Liver (tissue), 9 donors: ENCODE measurements around the gene NXPH1. TPM values are rescaled to one million over a fixed set of nuclear protein-coding genes. Genes with fewer than 3 reads are reported as not detected.

Experiments
- DNase-seq: peaks from one replicate; pipeline ENCODE4 v3.0.0-alpha.2; 2017; ENCODE audit warnings: low spot score
- H3K27ac ChIP-seq, 2 donors: one replicate each; pipeline ENCODE4 v1.7.0; 2013; ENCODE audit warnings: inconsistent platforms in 2 of 2, low read length in 2 of 2, control low read depth in 1 of 2, low read depth in 1 of 2, mild to moderate bottlenecking in 1 of 2
- H3K27me3 ChIP-seq, 4 donors: one replicate each; pipeline versions ENCODE4 v1.6.1 to v1.7.0; 2013; ENCODE audit warnings: low read length in 3 of 4, inconsistent platforms in 1 of 4, mild to moderate bottlenecking in 1 of 4, moderate library complexity in 1 of 4; ENCODE audit not compliant: control insufficient read depth in 4 of 4, insufficient read depth in 4 of 4
- H3K36me3 ChIP-seq, 4 donors: one replicate each; pipeline versions ENCODE4 v1.6.1 to v1.7.0; 2013; ENCODE audit warnings: low read length in 3 of 4, mild to moderate bottlenecking in 3 of 4, low read depth in 1 of 4, moderate library complexity in 1 of 4; ENCODE audit not compliant: control insufficient read depth in 4 of 4, insufficient read depth in 3 of 4
- H3K4me1 ChIP-seq, 4 donors: one replicate each; pipeline versions ENCODE4 v1.6.1 to v1.7.0; 2013; ENCODE audit warnings: low read length in 3 of 4, mild to moderate bottlenecking in 3 of 4, moderate library complexity in 1 of 4; ENCODE audit not compliant: control insufficient read depth in 4 of 4, insufficient read depth in 4 of 4
- H3K4me3 ChIP-seq, 3 donors: one replicate each; pipeline versions ENCODE4 v1.6.1 to v1.7.0; 2013; ENCODE audit warnings: low read length in 3 of 3, control low read depth in 1 of 3, low read depth in 1 of 3, mild to moderate bottlenecking in 1 of 3
- H3K9ac ChIP-seq, 2 donors: one replicate each; pipeline ENCODE4 v1.7.0; 2013; ENCODE audit warnings: low read length in 2 of 2, mild to moderate bottlenecking in 2 of 2, moderate library complexity in 2 of 2, control low read depth in 1 of 2, low read depth in 1 of 2
- H3K9me3 ChIP-seq, 4 donors: one replicate each; pipeline versions ENCODE4 v1.6.1 to v1.7.0; 2013; ENCODE audit warnings: low read length in 3 of 4; ENCODE audit not compliant: control insufficient read depth in 4 of 4
- CTCF ChIP-seq: fragments of 150-350 bp; IDR thresholded peaks from 2 replicates; pipeline ENCODE4 v1.5.1; 2017; ENCODE audit warnings: improper control_type of control experiment, low read depth, low read length; ENCODE audit not compliant: missing input control
- EGR1 ChIP-seq, 2 donors: IDR thresholded peaks; 2 replicates each; pipeline ENCODE4 v1.6.1; 2016 to 2018; ENCODE audit warnings: antibody characterized with exemption in 2 of 2, low read depth in 2 of 2
- FOXA1 ChIP-seq: IDR thresholded peaks from 2 replicates; pipeline ENCODE4 v1.6.1; 2016; ENCODE audit warnings: antibody characterized with exemption
- FOXA2 ChIP-seq: IDR thresholded peaks from 2 replicates; pipeline ENCODE4 v1.6.1; 2016; ENCODE audit warnings: antibody characterized with exemption
- GABPA ChIP-seq, 2 donors: IDR thresholded peaks in 1 of 2; conservative IDR thresholded peaks in 1 of 2; 2 replicates each; pipeline ENCODE4 v1.6.1; 2016; ENCODE audit warnings: antibody characterized with exemption in 2 of 2, mild to moderate bottlenecking in 1 of 2, moderate library complexity in 1 of 2
- HNF4A ChIP-seq, 2 donors: conservative IDR thresholded peaks; 2 replicates each; pipeline ENCODE4 v1.6.1; 2016; ENCODE audit warnings: antibody characterized with exemption in 2 of 2, mild to moderate bottlenecking in 2 of 2
- HNF4G ChIP-seq: IDR thresholded peaks from 2 replicates; pipeline ENCODE4 v1.6.1; 2016; ENCODE audit warnings: antibody characterized with exemption
- JUND ChIP-seq, 2 donors: IDR thresholded peaks; 2 replicates each; pipeline ENCODE4 v1.6.1; 2016; ENCODE audit warnings: antibody characterized with exemption in 2 of 2
- MAX ChIP-seq: IDR thresholded peaks from 2 replicates; pipeline ENCODE4 v1.6.1; 2016; ENCODE audit warnings: antibody characterized with exemption
- RXRA ChIP-seq, 2 donors: IDR thresholded peaks; 2 replicates each; pipeline ENCODE4 v1.6.1; 2017 to 2018; ENCODE audit warnings: antibody characterized with exemption in 2 of 2, mild to moderate bottlenecking in 1 of 2
- SP1 ChIP-seq: IDR thresholded peaks from 2 replicates; pipeline ENCODE4 v1.6.1; 2018; ENCODE audit warnings: antibody characterized with exemption, mild to moderate bottlenecking
- TAF1 ChIP-seq: conservative IDR thresholded peaks from 2 replicates; pipeline ENCODE4 v1.6.1; 2016; ENCODE audit warnings: antibody characterized with exemption, mild to moderate bottlenecking
- YY1 ChIP-seq: IDR thresholded peaks from 2 replicates; pipeline ENCODE4 v1.6.1; 2016; ENCODE audit warnings: antibody characterized with exemption, mild to moderate bottlenecking
- WGBS: extraction: QIAGEN DNeasy Blood & Tissue Kit; methylation state at CpG from one replicate; pipeline ENCODE4 v1.1.7; 2013; 5-methylcytosine and 5-hydroxymethylcytosine counted together
- polyA plus RNA-seq, 2 donors: library from polyadenylated mRNA; stranded (reverse) in 1 of 2; unstranded in 1 of 2; fragments of 200-250 nt in 1 of 2; fragments of >200 nt in 1 of 2; fragmentation: Nextera tagmentation in 1 of 2; extraction: Ambion mirVana in 1 of 2; gene quantifications; one replicate each; pipeline versions ENCODE4 v1.2.1 to v1.2.3, GENCODE V29; 2013 to 2015
- total RNA-seq, 2 donors: library from RNA; depleted of rRNA; stranded (reverse); fragments of >200 nt; gene quantifications; one replicate each; pipeline ENCODE4 v1.2.3, GENCODE V29; 2014
- TF ChIP-seq, protein P1 (sequence below): IDR thresholded peaks from 2 replicates; pipeline ENCODE4 v1.6.1; 2016; ENCODE audit warnings: antibody characterized with exemption, mild to moderate bottlenecking
- TF ChIP-seq, protein P2 (sequence below): IDR thresholded peaks from 2 replicates; pipeline ENCODE4 v1.6.1; 2016; ENCODE audit warnings: antibody characterized with exemption
- TF ChIP-seq, protein P3 (sequence below): IDR thresholded peaks from 2 replicates; pipeline ENCODE4 v1.6.1; 2016; ENCODE audit warnings: antibody characterized with exemption
- donor health status: healthy.
- donor health status: healthy.
- donor health status: healthy.
- donor health status: healthy.
- donor health status: healthy.

NXPH1 gene
- total and polyA plus RNA-seq, 4 donors = not detected

- DNase-seq = no peak
- H3K9me3 ChIP-seq = no peaks in the 10 kb centered on the region
- no peaks in the 10 kb centered on the region for H3K4me1 ChIP-seq
- H3K4me3 ChIP-seq = no peak overlapping the region
- H3K27me3 ChIP-seq = no peaks in the 10 kb centered on the region
- no peaks in the 10 kb centered on the region for H3K36me3 ChIP-seq
- TF ChIP-seq HNF4A (conservative IDR thresholded peaks at IDR 0.05) (no peak), HNF4G (no peak), CTCF (no peak), JUND (IDR thresholded peaks at IDR 0.05) (no peak), FOXA1 (no peak), SP1 (no peak), FOXA2 (no peak), RXRA (IDR thresholded peaks at IDR 0.05) (no peak), TAF1 (no peak), YY1 (no peak), GABPA (IDR thresholded peaks at IDR 0.05 in 1 of 2, conservative IDR thresholded peaks at IDR 0.05 in 1 of 2) (no peak)
- TF ChIP-seq, protein P1, sequence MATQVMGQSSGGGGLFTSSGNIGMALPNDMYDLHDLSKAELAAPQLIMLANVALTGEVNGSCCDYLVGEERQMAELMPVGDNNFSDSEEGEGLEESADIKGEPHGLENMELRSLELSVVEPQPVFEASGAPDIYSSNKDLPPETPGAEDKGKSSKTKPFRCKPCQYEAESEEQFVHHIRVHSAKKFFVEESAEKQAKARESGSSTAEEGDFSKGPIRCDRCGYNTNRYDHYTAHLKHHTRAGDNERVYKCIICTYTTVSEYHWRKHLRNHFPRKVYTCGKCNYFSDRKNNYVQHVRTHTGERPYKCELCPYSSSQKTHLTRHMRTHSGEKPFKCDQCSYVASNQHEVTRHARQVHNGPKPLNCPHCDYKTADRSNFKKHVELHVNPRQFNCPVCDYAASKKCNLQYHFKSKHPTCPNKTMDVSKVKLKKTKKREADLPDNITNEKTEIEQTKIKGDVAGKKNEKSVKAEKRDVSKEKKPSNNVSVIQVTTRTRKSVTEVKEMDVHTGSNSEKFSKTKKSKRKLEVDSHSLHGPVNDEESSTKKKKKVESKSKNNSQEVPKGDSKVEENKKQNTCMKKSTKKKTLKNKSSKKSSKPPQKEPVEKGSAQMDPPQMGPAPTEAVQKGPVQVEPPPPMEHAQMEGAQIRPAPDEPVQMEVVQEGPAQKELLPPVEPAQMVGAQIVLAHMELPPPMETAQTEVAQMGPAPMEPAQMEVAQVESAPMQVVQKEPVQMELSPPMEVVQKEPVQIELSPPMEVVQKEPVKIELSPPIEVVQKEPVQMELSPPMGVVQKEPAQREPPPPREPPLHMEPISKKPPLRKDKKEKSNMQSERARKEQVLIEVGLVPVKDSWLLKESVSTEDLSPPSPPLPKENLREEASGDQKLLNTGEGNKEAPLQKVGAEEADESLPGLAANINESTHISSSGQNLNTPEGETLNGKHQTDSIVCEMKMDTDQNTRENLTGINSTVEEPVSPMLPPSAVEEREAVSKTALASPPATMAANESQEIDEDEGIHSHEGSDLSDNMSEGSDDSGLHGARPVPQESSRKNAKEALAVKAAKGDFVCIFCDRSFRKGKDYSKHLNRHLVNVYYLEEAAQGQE = no peak
- TF ChIP-seq, protein P2, sequence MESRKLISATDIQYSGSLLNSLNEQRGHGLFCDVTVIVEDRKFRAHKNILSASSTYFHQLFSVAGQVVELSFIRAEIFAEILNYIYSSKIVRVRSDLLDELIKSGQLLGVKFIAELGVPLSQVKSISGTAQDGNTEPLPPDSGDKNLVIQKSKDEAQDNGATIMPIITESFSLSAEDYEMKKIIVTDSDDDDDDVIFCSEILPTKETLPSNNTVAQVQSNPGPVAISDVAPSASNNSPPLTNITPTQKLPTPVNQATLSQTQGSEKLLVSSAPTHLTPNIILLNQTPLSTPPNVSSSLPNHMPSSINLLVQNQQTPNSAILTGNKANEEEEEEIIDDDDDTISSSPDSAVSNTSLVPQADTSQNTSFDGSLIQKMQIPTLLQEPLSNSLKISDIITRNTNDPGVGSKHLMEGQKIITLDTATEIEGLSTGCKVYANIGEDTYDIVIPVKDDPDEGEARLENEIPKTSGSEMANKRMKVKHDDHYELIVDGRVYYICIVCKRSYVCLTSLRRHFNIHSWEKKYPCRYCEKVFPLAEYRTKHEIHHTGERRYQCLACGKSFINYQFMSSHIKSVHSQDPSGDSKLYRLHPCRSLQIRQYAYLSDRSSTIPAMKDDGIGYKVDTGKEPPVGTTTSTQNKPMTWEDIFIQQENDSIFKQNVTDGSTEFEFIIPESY = no peak
- TF ChIP-seq, protein P3, sequence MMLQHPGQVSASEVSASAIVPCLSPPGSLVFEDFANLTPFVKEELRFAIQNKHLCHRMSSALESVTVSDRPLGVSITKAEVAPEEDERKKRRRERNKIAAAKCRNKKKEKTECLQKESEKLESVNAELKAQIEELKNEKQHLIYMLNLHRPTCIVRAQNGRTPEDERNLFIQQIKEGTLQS = no peak
- H3K9ac ChIP-seq = no peak overlapping the region
- H3K27ac ChIP-seq = no peak overlapping the region
Measured at GRCh38 chr7:8781166-8781565, 347.8 kb downstream of the NXPH1 start.

- no peaks in the 10 kb centered on the region for H3K4me1 ChIP-seq
- H3K9me3 ChIP-seq = no peaks in the 10 kb centered on the region
- TF ChIP-seq FOXA1 (no peak), HNF4G (no peak), HNF4A (conservative IDR thresholded peaks at IDR 0.05) (no peak), YY1 (no peak), JUND (IDR thresholded peaks at IDR 0.05) (no peak), EGR1 (IDR thresholded peaks at IDR 0.05; ENCODE audit: low read depth in 2 of 2) (no peak), MAX (no peak), FOXA2 (no peak)
- TF ChIP-seq, protein P1 = no peak
- no peak overlapping the region for H3K9ac ChIP-seq
- H3K27me3 ChIP-seq = no peaks in the 10 kb centered on the region
- no peak overlapping the region for H3K27ac ChIP-seq
- no peaks in the 10 kb centered on the region for H3K36me3 ChIP-seq
- no peak overlapping the region for H3K4me3 ChIP-seq
- no peak for DNase-seq
- 25% methylated on average over 2 of the region's 2 CpGs for WGBS
Measured at GRCh38 chr7:8783229-8783628, 349.8 kb downstream of the NXPH1 start.
